Spleen (tissue), 7 donors: Measurements from ENCODE around the gene BAHD1.

Experiments
- CTCF ChIP-seq, 11 experiments: fragments of 200-600 bp in 7 of 11; fragments of 450-650 bp in 4 of 11; sonication (generic) in 4 of 11; IDR thresholded peaks in 8 of 11; conservative IDR thresholded peaks in 3 of 11; 1 replicate in 7 of 11; 2 replicates in 4 of 11; pipeline versions ENCODE4 v1.4.0 to v1.8.0; 2016 to 2021; ENCODE audit warnings: antibody characterized with exemption in 11 of 11, inconsistent platforms in 4 of 11, mild to moderate bottlenecking in 1 of 11
- POLR2A ChIP-seq, 3 donors: fragments of 450-650 bp; IDR thresholded peaks; one replicate each; pipeline ENCODE4 v1.5.1; 2017; ENCODE audit warnings: antibody characterized with exemption in 3 of 3, mild to moderate bottlenecking in 1 of 3
- donor health status: DM: no; HTN: no; CAD: no; lungs with moderate emphysema.
- donor health status: DM: no; HTN: no; CAD: no.
- donor health status: DM: no; HTN: no; CAD: no.

GRCh38 chr15:40420071-40420713, 20.6 kb upstream of the BAHD1 start:
- TF ChIP-seq CTCF (IDR thresholded peaks at IDR 0.05 in 8 of 11, conservative IDR thresholded peaks at IDR 0.05 in 3 of 11) (no peak), POLR2A (IDR thresholded peaks at IDR 0.05) (no peak)
